Germinal center (tissue), 1 donor: ENCODE results near the gene HTT.

ENCODE experiments used
- DNase-seq: peaks from one replicate; pipeline ENCODE4 v3.0.0; 2012; ENCODE audit warnings: mixed read lengths, low spot score

HTT gene

DNA sequence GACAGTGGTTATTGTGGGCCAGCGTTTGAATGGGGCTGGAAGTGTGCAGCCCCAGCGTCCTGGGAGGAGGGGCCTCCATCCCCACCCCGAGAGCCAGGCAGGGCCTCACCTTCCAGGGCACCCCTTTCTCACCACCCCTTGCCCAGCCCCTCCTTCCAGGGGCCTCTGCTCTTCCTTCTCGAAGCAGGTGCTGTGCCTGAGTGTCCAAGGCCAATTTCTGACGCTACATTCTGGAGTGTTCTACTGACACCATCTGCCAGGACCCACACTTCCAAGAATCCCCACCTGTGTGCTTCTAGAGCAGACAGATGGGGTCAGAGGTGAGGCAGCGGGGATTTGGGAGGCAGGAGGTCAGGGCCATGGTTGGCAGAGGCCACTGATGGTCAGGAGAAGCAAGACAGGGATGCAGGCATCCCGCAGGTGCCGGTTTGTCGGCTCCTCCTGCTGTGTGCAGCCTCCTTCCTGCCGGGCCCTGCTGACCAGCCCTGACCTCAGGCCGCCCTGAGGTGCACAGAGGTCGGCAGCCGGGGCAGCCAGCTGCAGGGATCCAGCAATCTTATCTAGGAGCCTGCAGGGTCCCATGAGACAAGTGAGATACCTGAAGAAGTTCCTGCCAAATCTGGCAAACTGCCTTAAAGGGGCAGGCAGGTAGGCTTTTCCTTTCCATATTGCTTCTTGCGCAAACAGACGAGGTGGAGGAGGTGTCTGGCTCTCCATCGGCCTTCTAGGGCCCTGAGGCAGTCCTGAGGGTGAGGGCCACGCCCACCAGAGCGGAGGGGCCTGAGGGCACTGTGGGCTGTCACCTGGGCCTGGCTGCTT, 193.3 kb downstream of the HTT start:
- DNase-seq = no peak

DNA sequence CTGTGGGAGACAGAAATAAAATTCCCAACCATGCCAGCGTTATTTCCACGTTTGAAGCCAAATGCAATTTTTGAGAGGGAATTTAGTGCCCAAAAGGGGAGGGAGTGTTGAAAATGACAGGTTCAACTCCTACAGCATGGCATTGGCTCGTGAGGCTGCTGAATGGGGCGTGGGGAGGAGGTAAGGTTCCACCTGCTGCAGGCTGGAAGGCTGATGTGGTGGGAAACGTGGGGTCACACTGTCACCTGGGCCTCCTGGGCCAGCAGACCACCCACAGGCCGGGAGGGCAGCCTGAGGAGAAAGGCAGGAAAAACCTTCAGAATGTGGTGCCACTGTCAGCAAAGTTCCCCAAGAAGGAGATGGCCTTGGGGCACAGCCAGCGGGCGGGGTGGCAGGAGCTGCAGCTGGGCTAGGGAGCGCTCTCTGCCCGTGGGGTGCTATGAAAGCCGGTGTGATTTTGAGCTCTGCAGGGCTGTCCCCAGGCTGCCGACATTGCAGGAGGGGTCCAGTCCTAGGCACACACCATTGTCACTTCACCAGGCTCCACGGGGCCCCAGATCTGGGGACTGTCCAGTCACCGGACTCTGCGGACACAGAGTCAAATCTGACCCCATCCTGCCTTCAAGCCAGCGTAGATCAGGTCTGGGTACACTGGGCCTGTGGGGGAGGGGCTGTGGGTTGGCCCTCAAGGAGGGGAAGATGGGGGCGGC, 194.1 kb downstream of the HTT start:
- DNase-seq = no peak

DNA sequence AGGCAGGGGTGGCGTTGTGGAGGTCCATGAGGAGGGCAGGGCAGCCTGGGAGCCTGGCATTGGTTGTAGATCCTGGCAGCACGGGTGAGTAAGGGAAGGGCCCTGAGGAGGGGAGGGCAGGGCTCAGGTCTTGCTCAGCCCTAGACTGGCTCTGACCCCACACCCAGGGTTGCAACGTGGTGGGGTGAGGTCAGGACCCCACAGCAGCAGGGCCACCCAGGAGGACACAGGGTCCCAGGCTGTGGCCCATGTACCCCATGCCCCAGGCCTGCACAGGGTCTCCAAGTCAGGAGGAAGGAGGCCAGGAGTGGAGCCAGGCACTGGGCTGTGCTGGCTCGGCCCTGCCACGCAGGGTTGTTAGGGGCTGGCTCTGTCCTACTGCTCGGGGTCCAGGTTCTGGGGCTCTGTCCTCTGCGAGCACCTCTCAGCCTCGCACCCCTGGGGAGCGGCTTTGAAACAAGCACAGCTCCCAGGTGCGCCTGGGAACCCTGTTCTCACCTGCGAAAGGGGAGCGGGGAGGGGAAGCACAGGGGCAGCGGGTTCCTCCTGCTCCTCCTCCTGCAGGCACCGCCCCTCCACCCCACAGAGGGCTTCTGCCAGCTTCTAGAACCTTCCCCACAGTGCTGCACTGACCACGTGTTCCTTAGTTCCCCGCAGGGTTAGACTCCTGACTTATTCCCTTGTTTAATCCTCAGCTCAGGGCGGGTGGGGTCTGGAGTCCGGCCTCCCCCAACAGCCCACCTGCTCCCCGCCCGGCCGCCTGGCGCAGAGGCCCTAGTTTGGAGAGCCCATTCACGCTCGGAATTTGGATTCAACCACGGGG, 194.8 kb downstream of the HTT start:
- no peak for DNase-seq

DNA sequence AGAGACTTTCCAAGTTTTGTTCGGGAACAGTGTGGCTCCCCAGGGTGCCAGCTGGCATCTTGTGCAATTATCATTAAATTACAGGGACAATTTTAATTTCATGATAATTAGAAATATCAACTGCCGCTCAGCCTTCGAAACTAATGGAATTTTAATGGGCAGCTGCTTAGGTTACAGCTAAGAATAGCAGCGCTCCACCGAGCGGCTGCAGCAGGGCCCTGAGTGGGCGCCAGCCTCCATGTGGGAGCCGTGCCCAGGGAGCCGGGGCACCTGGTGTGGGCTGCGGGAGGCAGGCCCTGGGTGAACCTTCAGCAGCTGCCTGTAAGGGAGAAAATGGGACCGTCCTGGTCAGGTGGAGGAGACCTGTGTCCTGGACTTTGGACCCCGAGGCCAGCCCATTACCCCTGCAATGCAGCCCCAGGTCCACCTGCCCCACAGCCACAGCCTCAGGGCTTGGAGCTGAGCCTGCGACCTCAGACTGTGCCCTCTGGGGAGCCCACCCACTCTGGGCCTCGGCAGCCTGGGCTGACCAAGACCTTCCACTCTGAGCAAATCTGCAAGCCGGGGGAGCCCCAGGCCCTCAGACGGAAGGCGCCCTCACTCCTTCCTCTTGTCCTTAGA, 195.6 kb downstream of the HTT start:
- no peak for DNase-seq

DNA sequence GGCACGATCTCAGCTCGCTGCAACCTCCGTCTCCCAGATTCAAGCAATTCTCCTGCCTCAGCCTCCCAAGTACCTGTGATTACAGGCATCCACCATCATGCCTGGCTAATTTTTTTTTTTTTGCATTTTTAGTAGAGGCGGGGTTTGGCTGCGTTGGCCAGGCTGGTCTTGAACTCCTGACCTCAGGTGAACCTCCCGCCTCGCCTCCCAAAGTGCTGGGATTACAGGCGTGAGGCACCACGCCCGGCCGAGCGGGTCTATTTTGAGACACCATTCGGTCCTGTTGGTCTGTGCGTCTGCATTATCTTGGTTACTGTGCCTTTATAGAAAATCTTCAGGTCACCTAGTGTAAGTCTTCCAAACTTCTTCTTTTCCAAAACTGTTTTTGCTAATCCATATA, 196.7 kb downstream of the HTT start:
- DNase-seq = no peak

DNA sequence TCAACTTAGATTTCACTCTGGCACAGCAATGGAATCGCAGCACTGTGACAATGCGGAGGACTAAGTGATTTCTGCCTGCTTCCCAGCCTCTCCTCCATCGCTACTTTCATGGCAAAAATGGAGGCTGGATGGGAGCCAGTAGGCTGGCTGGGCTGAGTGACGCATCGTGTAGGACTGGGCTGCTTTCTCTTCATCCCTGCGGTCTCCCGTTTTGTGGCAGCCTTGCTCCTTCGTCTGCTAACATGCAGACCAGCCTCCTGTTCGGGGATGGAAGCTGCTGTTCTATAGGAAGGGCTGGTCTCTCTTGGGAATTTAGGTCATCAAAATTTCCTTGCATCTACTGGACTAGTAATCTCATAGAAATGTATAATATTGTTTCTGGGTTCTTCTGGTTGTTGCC, 202.5 kb downstream of the HTT start:
- DNase-seq = no peak

DNA sequence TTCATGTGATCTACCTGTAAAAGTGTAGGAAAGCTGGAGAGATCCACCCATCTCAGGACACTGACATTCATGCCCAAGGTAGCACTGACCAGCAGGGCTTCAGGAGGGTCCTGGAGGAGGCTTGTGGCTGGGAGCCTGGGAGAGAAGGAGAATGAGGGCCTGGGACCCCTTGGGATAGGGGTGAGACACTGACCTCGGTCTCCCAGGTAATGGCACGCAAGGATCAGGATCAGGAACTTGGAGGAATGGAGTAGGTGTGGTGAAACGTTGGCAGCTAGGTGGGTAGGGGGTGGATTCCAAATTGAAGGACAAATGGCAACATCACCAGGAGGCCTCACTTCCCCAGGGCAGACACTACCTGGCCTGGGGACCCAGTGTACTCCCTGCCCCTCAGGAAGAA, 206.0 kb downstream of the HTT start:
- DNase-seq = no peak

DNA sequence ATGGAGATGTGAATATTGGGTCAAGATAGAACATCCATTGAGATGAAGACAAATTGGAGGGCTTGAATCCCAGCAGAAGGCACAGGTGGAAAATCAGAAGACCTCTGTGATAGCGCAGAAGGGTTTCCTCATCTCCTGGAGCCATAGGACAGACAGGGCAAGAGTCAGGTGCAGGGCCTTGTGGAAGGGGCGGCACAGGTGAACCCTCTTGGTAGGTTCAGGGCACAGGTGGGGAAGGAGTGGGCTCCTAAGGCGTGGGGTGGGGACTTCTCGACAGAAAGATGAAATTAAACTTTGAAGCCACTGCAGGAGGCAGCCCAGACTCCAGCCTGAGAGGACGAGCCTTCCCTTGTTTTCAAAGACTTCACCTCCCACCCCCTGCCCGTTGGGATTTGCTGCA, 209.0 kb downstream of the HTT start:
- DNase-seq = no peak

DNA sequence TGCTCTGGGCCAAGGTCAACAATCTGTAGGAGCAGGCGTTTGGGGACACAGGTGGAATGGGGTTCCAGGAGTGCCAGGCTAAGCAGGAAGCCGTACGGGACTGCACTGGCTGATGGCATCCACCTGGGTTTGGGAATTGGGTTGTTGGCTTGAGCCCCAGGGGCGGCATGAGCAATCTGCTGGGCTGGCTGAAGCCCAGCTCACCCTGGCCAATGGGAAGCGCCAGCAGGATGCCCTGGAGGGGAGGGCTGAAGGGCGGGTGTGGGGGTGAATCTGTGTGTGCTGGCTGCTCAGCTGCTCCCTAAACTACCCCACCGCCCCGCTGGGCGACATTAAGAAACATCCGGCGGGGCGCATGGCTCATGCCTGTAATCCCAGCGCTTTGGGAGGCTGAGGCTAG, 209.4 kb downstream of the HTT start:
- DNase-seq = no peak

DNA sequence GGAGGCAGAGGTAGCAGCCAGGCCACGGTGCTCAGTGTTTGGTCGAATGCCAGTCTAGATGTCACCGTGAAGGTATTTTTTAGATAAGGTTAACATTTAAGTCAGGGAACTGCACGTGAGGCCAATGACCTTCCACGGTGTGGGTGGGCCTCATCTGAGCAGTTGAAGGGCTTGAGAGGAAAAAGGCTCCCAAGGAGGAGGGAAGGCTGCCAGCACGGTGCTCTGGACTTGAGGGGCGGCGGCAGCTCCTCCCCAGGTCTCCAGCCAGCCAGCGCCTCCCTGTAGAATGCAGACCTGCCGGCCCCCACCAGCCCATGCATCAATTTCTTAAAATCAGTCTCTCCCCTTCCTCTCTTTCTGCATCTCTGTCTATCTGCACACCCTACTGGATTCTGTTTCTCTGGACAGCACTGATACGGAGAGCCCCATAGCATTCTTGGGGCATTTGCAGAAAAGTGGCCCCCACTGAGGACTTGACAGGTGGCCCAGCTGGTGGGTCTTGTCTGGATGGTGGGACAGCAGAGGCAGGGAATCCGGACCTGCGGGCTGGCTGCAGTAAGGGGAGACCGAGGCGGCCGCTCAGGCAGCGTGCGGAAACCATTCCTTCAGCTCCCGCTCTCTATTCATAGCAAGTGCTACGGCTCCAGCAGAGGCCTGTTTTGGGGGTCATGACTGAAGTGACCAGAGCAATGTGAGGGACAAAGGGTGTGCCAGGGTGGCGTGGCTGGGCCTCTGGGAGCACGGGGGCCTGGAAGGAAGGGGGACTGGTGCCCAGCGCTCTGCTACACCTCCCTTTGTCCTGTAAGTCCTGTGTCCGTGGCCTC, 210.5 kb downstream of the HTT start:
- DNase-seq = no peak

DNA sequence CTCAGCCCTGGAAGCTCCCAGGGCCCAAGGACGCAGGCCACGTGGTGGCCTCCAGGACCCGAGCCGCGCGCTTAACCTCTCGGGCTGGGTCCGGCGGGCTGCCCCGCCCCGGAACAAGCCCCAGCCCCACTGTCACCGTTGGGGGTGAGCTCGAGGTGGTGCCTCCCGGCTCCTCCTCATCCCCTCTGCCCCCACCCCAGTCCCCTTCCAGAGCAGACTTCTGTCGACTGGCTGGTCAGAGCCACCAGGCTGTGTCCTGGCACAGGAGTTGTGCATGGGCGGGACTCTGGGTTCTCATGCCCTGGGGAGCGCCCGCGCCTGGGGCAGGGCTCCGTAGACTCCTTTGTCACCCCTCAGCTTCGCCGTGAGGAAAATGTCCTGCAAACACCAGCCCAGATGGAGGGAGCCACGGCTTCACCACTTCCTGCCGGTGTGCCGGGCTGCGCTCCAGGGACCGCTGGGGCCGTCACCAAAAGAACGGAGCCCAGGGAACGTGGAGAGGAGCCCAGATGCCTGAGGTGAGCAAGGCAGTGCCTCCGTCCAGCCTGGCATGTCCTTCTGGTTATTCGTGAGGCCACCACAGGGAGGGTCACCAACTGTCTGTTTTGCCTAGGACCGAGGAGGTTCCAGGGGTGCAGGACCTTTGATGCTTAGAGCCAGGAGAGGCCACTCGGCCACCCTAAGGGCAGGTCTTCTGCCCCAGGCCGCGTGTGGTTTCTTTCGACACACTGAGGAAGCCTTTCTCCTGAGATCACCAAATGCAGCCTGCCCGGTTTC, 211.3 kb downstream of the HTT start:
- no peak for DNase-seq

DNA sequence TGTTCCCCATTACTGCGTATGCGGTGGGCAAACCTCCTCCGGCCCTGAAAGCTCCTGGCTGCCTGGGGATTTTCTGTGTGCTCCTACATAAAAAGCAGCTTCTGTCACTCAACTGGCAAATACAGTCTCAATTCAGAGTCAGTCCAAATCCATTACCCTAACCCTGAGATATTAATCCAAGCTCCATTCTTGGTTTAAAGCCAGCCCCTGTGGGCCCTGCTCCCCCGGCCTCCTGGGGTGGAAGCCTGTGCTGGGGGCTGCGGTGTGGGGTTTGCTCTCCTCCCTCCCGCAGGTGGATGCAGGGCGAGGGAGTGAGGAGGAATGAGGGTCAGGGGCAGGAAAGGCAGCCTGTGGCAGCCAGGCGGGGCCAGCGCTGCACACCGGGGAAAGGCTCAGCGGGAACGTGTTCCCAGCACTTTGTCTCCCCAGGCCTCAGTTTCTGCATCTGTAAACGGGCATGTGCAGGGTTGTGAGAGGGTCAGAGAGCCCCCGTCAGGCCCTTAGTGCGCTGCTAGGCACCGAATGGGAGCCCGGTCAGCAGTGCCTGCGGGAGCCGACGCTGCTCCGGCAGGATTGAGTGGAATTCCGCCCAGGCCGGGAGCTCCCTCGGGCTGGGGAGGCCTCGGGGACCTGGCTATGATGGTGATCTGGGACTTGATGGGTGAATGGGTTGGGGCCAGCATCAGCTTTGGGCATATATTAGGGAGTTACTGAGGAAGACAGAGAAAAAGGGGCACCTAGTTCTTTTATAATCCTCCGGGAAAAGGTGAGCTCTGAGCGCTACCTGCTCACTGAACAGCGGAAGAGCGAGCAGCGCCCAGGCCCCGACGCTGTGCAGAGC, 212.1 kb downstream of the HTT start:
- DNase-seq = peak; percentile 58

DNA sequence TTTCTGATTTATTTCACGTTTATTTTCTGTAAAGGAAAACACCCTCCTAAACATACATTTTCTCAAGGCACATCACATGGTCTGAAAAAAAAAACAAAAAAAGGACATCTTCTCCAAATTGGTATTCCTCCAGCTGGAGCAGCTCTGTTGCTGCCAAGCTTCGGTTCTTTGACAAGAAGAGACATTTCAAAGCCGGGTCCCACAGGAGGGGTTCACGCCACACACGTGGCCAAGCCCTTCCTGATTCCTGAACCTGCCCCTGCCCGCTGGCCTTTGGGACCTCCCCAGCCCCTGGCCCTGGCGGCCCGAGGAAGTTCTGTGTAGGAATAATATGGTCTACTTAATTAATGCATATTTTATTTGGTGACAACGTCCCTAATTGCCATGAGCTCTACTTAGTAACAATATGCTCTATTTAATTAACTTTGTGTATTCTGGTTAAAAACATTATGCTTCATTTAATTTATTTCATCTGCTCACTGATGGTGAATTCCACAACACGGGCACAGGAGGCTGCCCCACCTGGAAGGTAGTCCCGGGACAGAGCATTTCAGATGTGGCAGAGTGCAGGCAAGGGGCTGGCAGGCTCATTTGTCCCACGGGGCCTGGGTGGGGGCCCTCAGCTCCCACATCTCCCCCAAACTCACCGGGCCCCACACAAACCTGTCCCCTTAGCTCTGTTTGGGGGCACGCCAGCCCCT, 212.9 kb downstream of the HTT start:
- DNase-seq = no peak

DNA sequence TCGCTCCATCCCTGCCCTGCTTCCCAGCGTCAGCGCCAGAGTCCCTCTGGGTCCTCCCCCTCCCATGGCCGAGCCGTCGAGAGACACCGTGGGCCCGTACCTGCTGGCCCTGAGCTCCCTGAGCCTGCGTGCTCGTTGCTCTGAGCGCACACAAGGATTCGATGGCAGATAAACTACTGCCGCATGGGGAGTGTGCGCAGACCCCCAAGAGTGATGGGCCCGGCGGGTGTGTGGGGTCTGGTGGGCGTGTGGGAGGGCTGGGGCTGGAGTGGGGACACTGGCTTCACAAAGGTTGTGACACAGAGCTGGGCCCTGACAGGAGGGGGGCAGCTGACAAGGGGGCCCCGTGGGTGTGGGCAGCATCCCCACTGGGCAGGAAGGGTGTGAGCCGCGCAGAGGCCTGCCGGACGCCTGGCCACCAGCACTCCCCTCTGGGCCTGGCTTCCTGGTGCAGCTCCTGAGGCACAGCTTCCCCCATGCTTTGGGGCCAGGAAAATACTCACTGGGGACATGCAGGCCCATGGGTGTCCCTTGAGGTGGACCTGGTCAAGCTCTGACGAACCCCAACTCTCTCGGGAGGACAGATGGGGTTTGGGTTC, 213.6 kb downstream of the HTT start:
- no peak for DNase-seq

DNA sequence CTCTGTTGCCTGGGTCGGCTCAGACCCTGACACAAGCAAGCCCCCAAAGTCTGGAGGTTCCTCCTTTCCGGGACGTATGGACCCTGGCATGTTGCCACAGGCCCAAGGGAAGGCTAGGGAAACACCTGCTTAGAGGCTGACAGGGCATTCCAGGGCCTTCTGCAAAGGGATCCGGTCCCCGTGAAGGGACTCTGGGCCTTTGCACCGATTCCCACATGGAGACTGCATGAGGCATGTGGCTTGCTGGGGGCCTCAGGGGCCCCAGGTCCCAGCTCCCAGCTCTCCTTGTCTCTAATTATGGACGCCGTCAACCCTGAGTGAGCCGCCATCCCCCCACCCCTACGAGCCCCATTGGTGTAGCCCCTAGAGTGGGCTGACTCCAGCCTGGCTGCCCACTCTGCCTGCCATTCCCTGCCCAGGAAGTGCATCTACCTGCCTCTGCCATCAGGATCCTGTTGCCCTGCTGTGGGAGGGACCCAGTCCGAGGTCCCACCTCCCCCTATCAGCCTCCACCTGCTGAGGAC, 214.2 kb downstream of the HTT start:
- DNase-seq = no peak

DNA sequence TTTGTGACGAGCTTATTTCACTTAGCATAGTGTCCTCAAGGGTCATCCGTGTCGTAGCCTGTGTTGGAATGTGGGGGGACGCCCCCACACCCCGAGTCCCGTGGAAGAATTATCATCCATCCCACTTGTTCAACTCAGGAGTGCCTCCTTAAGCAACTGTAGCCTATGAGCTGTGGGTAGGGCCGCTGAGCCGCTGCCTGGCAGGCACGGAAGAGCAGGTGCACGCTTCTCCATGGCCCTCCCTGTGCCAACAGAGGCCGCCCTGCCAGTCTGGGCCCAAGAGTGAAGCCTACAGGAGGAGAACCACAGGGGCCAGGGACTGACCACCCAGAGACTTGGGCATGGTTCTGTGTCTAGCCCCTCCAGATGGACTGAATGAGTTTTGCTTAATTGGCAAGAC, 216.0 kb downstream of the HTT start:
- DNase-seq = no peak

DNA sequence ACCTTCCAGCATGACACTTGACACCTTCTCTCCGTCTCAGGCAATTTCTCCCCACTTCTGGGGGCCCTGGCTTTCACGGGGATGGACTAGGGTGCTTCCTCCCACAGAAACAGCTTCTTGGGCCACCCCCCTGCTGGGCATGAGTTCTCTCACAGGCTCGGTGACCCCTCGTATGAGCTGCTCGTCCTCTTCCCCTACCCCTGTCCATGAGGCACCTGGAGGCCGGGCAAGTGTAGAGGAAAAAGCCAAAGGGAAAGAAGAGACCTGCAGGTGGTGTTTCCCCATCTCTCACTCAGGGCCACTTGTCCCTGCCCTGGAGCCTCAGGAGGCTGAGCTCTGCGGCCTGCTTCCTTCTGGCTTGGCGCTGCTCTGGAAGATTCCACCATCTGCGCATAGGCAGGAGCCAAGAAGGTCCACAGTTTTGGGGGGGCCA, 216.4 kb downstream of the HTT start:
- no peak for DNase-seq

DNA sequence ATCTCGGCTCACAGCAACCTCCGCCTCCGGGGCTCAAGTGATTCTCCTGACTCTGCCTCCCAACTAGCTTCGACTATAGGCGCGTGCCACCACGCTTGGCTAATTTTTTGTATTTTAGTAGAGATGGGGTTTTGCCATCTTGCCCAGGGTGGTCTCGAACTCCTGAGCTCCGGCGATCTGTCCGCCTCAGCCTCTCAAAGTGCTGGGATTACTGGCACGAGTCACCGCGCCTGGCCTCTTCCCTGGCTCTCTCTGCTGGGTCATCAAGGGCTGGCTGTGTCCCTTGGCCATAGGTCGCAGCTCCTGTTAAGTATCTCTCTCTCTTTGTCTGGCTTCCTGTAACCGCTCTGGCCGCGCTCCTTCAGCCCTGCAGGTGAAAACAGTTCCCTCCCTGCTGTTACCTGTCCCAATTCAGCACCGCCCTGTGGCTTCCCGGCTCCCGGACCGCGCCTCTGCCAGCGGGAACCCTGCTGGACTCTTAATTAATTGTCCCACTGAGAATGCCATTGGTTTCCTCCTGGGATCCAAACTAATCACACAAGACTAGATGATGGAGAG, 217.0 kb downstream of the HTT start:
- no peak for DNase-seq
